ENCODE data around the gene COX19. TPM values are rescaled to one million over a fixed set of nuclear protein-coding genes. Genes with fewer than 3 reads are reported as not detected.
A peak's percentile ranks its signal among the peaks of the same experiment; 100 is the strongest.

COX19 gene
- total and polyA plus RNA-seq, 4 donors = 5.6 to 17.0 (median 8.0) TPM

GRCh38 chr7:923108-924041 lies 52.0 kb downstream of the COX19 start:
- H3K4me3 ChIP-seq = no peak overlapping the region
- peaks cover 0 to 18% (median 3%) of the 10 kb centered on the region in 5 donors for H3K4me1 ChIP-seq (ENCODE audit: control insufficient read depth in 5 of 5, insufficient read depth in 5 of 5, low read length in 5 of 5)
- peak; percentile 55 to 77 (median 67) for DNase-seq
- peak; percentile 59 for ATAC-seq (ENCODE audit: insufficient read depth, low FRiP score)
- H3K36me3 ChIP-seq (ENCODE audit: control insufficient read depth in 4 of 4, insufficient read depth in 4 of 4, low read length in 4 of 4) = no peaks in the 10 kb centered on the region
- peak overlapping the region in 1 of 2 donors; percentile 72 for H3K27ac ChIP-seq (ENCODE audit: low read depth in 1 of 2, low read length in 1 of 2)
- TF ChIP-seq CTCF (IDR thresholded peaks at IDR 0.05; ENCODE audit: control extremely low read depth, extremely low read depth) = no peak
- H3K27me3 ChIP-seq (ENCODE audit: control insufficient read depth in 3 of 3, insufficient read depth in 3 of 3, low read length in 2 of 3) = no peaks in the 10 kb centered on the region
- H3K9me3 ChIP-seq (ENCODE audit: control insufficient read depth in 4 of 4, insufficient read depth in 3 of 4, low read length in 3 of 4) = no peaks in the 10 kb centered on the region
- 38 to 47% methylated on average over 40 of the region's 40 CpGs for WGBS, 2 donors
- no peak overlapping the region for H3K9ac ChIP-seq (ENCODE audit: insufficient read depth in 1 of 2, low read length in 2 of 2)

DNA sequence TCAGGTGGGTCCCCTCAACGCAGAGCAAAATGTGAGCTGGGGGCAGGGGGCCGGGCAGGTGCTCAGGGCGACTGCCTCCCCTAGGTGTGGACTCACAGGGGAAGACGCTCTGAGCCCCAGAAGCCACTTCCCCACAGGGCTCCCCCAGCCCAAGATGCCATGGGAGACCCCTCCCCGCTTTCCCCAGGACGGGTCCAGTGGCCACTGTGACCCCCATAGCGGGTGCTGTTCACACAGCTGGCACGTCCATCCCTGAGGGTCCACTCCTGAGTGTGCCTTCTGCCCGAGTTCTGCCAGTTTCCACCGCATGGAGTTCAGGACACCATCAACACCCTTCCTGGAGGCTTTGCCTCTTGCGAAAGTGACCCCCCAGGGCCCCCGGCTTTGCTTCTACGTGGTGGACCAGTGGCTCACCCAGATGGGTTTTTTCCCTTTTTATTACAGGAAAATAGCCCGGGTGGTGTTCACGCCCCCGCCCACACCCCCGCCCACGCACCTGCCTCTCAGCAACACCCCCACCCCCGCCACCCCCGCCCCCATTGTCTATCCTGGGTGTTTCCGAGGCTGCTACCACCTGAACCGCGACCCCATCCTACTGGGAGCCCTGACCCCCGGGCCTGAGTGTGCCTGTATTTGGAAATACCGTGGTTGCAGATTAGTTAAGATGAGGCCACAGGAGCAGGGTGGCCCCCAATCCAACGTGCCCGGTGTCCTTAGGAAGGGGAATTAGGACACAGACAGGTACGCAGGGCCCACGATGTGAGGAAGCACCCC lies 52.8 kb downstream of the COX19 start:
- H3K9ac ChIP-seq (ENCODE audit: insufficient read depth in 1 of 2, low read length in 2 of 2) = no peak overlapping the region
- peak overlapping the region in 1 of 2 donors; percentile 18 for H3K27ac ChIP-seq (ENCODE audit: low read depth in 1 of 2, low read length in 1 of 2)
- H3K36me3 ChIP-seq (ENCODE audit: control insufficient read depth in 4 of 4, insufficient read depth in 4 of 4, low read length in 4 of 4) = no peaks in the 10 kb centered on the region
- H3K4me3 ChIP-seq = no peak overlapping the region
- no peaks in the 10 kb centered on the region for H3K9me3 ChIP-seq (ENCODE audit: control insufficient read depth in 4 of 4, insufficient read depth in 3 of 4, low read length in 3 of 4)
- ATAC-seq (ENCODE audit: insufficient read depth, low FRiP score) (no peak), DNase-seq (no peak)
- no peak for TF ChIP-seq CTCF (IDR thresholded peaks at IDR 0.05; ENCODE audit: control extremely low read depth, extremely low read depth)
- 52 to 57% methylated on average over 29 of the region's 29 CpGs for WGBS, 2 donors
- H3K4me1 ChIP-seq (ENCODE audit: control insufficient read depth in 5 of 5, insufficient read depth in 5 of 5, low read length in 5 of 5) = peaks cover 0 to 18% (median 3%) of the 10 kb centered on the region in 5 donors
- H3K27me3 ChIP-seq (ENCODE audit: control insufficient read depth in 3 of 3, insufficient read depth in 3 of 3, low read length in 2 of 3) = no peaks in the 10 kb centered on the region

DNA sequence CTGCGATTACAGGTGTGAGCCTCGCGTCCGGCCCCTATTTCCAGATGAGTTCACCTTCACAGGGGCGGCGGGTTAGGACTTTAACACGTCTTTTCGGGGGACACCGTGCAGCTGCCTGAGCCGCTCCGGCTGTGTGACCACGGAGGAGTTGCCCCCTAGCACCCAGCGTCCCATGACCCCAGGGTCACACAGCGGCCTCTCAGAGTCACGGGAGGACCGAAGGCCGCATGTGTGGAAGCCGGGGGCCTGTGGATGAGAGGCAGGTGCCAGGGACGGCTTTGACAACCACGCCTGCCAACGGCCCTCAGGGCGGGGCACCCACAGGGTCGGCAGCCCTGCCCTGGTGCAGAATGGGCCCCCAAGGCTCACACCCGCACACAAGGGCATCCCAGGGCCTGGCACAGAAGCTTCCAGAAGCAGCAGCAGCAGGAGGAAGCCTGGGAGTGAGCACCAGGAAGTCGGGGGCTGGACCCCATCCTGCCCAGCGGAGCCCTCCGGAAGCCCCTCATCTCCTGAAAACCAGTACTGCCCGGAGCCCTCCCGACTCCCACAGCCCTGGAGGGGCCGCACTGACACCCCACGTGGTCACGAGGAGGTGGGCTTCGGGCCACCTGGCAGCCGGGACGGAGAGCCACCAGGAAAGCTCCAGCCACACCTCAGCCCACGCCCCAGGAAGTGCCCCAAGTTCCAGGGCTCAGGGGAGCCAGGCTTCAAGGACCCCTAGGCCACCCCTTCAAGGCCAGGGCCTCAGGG lies 53.6 kb downstream of the COX19 start:
- Histone ChIP-seq H3K27ac (ENCODE audit: low read depth in 1 of 2, low read length in 1 of 2) (no peak overlapping the region), H3K9me3 (ENCODE audit: control insufficient read depth in 4 of 4, insufficient read depth in 3 of 4, low read length in 3 of 4) (no peaks in the 10 kb centered on the region), H3K4me1 (ENCODE audit: control insufficient read depth in 5 of 5, insufficient read depth in 5 of 5, low read length in 5 of 5) (peaks cover 0 to 18% (median 3%) of the 10 kb centered on the region in 5 donors), H3K9ac (ENCODE audit: insufficient read depth in 1 of 2, low read length in 2 of 2) (no peak overlapping the region), H3K36me3 (ENCODE audit: control insufficient read depth in 4 of 4, insufficient read depth in 4 of 4, low read length in 4 of 4) (no peaks in the 10 kb centered on the region), H3K27me3 (ENCODE audit: control insufficient read depth in 3 of 3, insufficient read depth in 3 of 3, low read length in 2 of 3) (no peaks in the 10 kb centered on the region), H3K4me3 (no peak overlapping the region)
- WGBS, 2 donors = 60 to 62% methylated on average over 36 of the region's 36 CpGs
- DNase-seq = no peak
- no peak for TF ChIP-seq CTCF (IDR thresholded peaks at IDR 0.05; ENCODE audit: control extremely low read depth, extremely low read depth)
- ATAC-seq (ENCODE audit: insufficient read depth, low FRiP score) = no peak

Data from lung (tissue), 12 donors.